Sigmoid colon (tissue), 7 donors: ENCODE measurements around the gene HPS4. TPM values are rescaled to one million over a fixed set of nuclear protein-coding genes. Genes with fewer than 3 reads are reported as not detected.
"Not testable (repeated sequence)": the region's sequence is repeated elsewhere in the genome, so short reads cannot be mapped to it uniquely, and the experiment has no call there.

Source experiments
- DNase-seq: peaks from one replicate; pipeline ENCODE4 v3.0.0-alpha.2; 2019
- H3K27ac ChIP-seq, 4 donors: fragments of 200-600 bp; sonication (generic); one replicate each; pipeline ENCODE4 v1.5.1; 2016 to 2019; ENCODE audit warnings: mild to moderate bottlenecking in 1 of 4
- H3K27me3 ChIP-seq, 3 donors: fragments of 200-600 bp; sonication (generic); one replicate each; pipeline ENCODE4 v1.5.1; 2019; ENCODE audit warnings: mild to moderate bottlenecking in 1 of 3
- H3K36me3 ChIP-seq, 4 donors: fragments of 200-600 bp; sonication (generic); one replicate each; pipeline ENCODE4 v1.5.1; 2016 to 2019
- H3K4me1 ChIP-seq, 4 donors: fragments of 200-600 bp; sonication (generic); one replicate each; pipeline ENCODE4 v1.5.1; 2017 to 2019
- H3K4me3 ChIP-seq, 4 donors: fragments of 200-600 bp; sonication (generic); one replicate each; pipeline ENCODE4 v1.5.1; 2017 to 2019; ENCODE audit warnings: mild to moderate bottlenecking in 2 of 4, moderate library complexity in 1 of 4
- H3K9me3 ChIP-seq, 4 donors: fragments of 200-600 bp in 3 of 4; sonication (generic) in 3 of 4; one replicate each; pipeline versions ENCODE4 v1.5.1 to v1.6.1; 2013 to 2019
- EP300 ChIP-seq, 4 donors: sonication (generic); formaldehyde crosslinking; IDR thresholded peaks; one replicate each; pipeline ENCODE4 v1.6.1; 2017; ENCODE audit warnings: antibody characterized with exemption in 4 of 4
- POLR2A ChIP-seq, 2 donors: fragments of 450-650 bp; IDR thresholded peaks; one replicate each; pipeline ENCODE4 v1.6.1; 2016; ENCODE audit warnings: antibody characterized with exemption in 2 of 2, mild to moderate bottlenecking in 2 of 2, moderate library complexity in 2 of 2
- POLR2AphosphoS5 ChIP-seq, 4 donors: sonication (generic); formaldehyde crosslinking; IDR thresholded peaks; one replicate each; pipeline ENCODE4 v1.6.1; 2017; ENCODE audit warnings: antibody characterized with exemption in 4 of 4
- WGBS, 2 donors: extraction: QIAGEN DNeasy Blood & Tissue Kit; methylation state at CpG; one replicate each; pipeline ENCODE4 v1.1.7; 2013; 5-methylcytosine and 5-hydroxymethylcytosine counted together
- intact Hi-C: fragments of 100-400 bp; cut with DNase I; formaldehyde crosslinking; loops from one replicate; pipeline ENCODE4 v1.15.1; 2023
- polyA plus RNA-seq, 3 donors: library from polyadenylated mRNA; stranded (reverse); fragments of 200-250 nt; gene quantifications; one replicate each; pipeline ENCODE4 v1.2.3, GENCODE V29; 2013
- total RNA-seq, 4 donors: library from RNA; depleted of rRNA; stranded (reverse); fragments of >200 nt; gene quantifications; one replicate each; pipeline ENCODE4 v1.1.0, GENCODE V29; 2016
- TF ChIP-seq, protein P1 (sequence below), 4 experiments: fragments of 450-650 bp in 3 of 4; fragments of 200-600 bp in 1 of 4; IDR thresholded peaks; one replicate each; pipeline ENCODE4 v1.5.1; 2016 to 2019; ENCODE audit warnings: antibody characterized with exemption in 4 of 4, mild to moderate bottlenecking in 3 of 4, moderate library complexity in 2 of 4
- donor health status: healthy with polysubstance abuse.
- donor health status: Bipolar disorder and iron deficiency.
- donor health status: healthy.

Gene HPS4
- total and polyA plus RNA-seq, 7 donors: 4.8 to 48.7 (median 19.0) TPM

DNA sequence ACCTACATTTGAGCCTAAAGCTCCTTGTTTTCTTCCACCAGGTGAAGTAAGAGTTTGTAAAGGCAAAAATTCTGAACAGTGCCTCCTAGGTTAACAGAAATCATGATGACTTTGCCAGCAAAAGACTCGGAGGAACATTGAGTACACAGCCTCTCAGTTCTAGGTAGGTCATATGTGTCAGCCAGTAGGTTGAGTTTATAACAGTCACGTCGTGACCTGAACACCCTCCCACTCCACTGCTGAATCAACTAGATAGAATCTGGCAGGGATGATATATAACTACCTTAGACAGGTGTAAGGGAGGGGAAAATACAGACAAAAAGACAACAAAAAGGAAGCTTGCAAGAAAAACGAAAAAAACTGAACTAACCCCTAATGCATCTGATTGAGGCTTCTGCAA, 67.3 kb downstream of the HPS4 start:
- no peak overlapping the region for H3K4me3 ChIP-seq
- WGBS, 2 donors: 26 to 70% methylated on average over 4 of the region's 4 CpGs
- no peak for TF ChIP-seq POLR2A (IDR thresholded peaks at IDR 0.05)
- no peak for TF ChIP-seq EP300 (IDR thresholded peaks at IDR 0.05)
- TF ChIP-seq, protein P1, sequence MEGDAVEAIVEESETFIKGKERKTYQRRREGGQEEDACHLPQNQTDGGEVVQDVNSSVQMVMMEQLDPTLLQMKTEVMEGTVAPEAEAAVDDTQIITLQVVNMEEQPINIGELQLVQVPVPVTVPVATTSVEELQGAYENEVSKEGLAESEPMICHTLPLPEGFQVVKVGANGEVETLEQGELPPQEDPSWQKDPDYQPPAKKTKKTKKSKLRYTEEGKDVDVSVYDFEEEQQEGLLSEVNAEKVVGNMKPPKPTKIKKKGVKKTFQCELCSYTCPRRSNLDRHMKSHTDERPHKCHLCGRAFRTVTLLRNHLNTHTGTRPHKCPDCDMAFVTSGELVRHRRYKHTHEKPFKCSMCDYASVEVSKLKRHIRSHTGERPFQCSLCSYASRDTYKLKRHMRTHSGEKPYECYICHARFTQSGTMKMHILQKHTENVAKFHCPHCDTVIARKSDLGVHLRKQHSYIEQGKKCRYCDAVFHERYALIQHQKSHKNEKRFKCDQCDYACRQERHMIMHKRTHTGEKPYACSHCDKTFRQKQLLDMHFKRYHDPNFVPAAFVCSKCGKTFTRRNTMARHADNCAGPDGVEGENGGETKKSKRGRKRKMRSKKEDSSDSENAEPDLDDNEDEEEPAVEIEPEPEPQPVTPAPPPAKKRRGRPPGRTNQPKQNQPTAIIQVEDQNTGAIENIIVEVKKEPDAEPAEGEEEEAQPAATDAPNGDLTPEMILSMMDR (IDR thresholded peaks at IDR 0.05): no peak
- no peak for TF ChIP-seq POLR2AphosphoS5 (IDR thresholded peaks at IDR 0.05)
- H3K27ac ChIP-seq: peak overlapping the region in 1 of 4 donors; percentile 69
- H3K36me3 ChIP-seq: no peaks in the 10 kb centered on the region
- no peaks in the 10 kb centered on the region for H3K9me3 ChIP-seq
- intact Hi-C loops: loop anchor here (5.0 kb wide), 1 partner anchor 46 kb away; no protein-coding TSS in a partner anchor
- DNase-seq: no peak
- peaks cover 0 to 43% (median 42%) of the 10 kb centered on the region in 4 donors for H3K4me1 ChIP-seq
- H3K27me3 ChIP-seq: peaks cover 0 to 2% (median 0%) of the 10 kb centered on the region in 3 donors

DNA sequence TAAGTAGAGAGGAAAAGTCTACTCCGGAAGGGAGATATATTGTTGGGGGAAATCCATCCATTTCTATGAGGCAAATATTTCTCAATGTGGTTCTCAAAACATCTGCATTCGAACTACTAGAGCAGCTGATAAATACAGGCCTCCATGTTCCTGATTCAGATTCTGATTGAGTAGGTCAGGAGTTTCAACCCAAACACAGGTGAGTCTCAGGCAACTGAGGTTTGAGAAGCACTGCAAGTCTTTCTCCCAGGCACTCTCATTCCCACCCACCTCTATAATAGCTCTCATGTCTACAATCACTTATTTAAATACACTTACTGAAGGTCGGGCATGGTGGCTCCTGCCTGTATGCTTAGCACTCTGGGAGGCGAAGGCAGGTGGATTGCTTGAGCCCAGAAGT, 69.2 kb downstream of the HPS4 start:
- 80 to 87% methylated on average over 4 of the region's 4 CpGs for WGBS, 2 donors
- intact Hi-C loops: no loop called here
- Histone ChIP-seq H3K27me3 (peaks cover 0 to 2% (median 0%) of the 10 kb centered on the region in 3 donors), H3K9me3 (no peaks in the 10 kb centered on the region), H3K4me3 (no peak overlapping the region), H3K27ac (no peak overlapping the region), H3K4me1 (peaks cover 0 to 36% (median 36%) of the 10 kb centered on the region in 4 donors), H3K36me3 (no peaks in the 10 kb centered on the region)
- TF ChIP-seq POLR2AphosphoS5 (IDR thresholded peaks at IDR 0.05) (no peak), EP300 (IDR thresholded peaks at IDR 0.05) (no peak), POLR2A (IDR thresholded peaks at IDR 0.05) (no peak)
- TF ChIP-seq, protein P1 (IDR thresholded peaks at IDR 0.05): no peak
- DNase-seq: no peak

DNA sequence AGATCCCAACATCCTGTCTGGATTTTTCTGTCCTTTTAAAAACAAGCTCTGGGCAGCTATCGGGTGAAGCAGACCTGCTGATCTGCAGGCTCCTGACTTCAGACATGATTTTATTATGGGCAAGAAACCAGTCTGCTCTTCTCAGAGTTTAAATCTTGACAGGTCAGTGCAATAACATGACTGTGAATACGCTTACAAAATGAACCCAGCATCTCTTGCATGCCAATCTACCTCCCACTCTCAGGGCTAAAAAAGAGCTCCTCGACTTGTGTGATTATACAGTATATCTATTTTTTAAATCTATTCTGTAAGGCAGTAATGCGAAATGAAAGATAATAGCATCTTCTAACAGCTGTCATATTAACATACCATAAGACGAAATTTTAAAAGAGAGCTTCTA, 73.2 kb downstream of the HPS4 start:
- Histone ChIP-seq H3K36me3 (no peaks in the 10 kb centered on the region), H3K27ac (no peak overlapping the region), H3K9me3 (no peaks in the 10 kb centered on the region), H3K27me3 (peaks cover 0 to 2% (median 0%) of the 10 kb centered on the region in 3 donors), H3K4me1 (no peaks in the 10 kb centered on the region), H3K4me3 (no peak overlapping the region)
- intact Hi-C loops: no loop called here
- 72 to 77% methylated on average over 5 of the region's 5 CpGs for WGBS, 2 donors
- TF ChIP-seq, protein P1 (IDR thresholded peaks at IDR 0.05): no peak
- TF ChIP-seq POLR2AphosphoS5 (IDR thresholded peaks at IDR 0.05) (no peak), POLR2A (IDR thresholded peaks at IDR 0.05) (no peak), EP300 (IDR thresholded peaks at IDR 0.05) (no peak)
- no peak for DNase-seq

DNA sequence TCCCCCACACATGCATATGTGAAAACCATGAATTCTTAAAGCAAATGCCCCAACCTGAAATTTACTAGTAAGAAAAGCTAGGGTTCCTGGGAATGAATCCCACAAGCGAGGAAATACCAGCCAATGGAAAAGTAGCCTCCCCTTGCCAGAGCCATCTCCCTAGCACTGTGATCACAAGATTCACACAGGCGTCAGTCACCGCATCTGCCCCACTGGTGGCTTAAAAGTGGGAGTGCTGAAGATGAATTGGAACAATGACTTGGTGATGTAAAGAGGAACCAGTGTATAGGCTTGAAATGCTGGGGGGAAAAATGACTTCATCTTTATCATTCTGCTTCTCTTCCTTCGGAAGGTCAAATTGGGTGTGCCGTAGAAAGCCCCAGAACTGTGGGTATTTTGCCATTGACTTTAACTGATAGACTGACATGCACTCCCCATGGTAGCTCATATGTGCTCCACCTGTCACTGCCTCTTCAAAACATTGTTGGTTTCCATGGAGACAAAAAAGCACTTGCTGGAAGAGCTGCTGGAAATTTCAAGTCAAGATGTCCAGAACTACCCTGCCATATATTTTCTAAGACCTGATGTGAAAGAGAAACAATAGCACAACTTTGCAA, 73.8 kb downstream of the HPS4 start:
- H3K4me3 ChIP-seq: no peak overlapping the region
- H3K9me3 ChIP-seq: no peaks in the 10 kb centered on the region
- DNase-seq: no peak
- no peaks in the 10 kb centered on the region for H3K36me3 ChIP-seq
- 69 to 83% methylated on average over 5 of the region's 5 CpGs for WGBS, 2 donors
- intact Hi-C loops: no loop called here
- TF ChIP-seq, protein P1 (IDR thresholded peaks at IDR 0.05): no peak
- TF ChIP-seq POLR2AphosphoS5 (IDR thresholded peaks at IDR 0.05): no peak
- no peak for TF ChIP-seq POLR2A (IDR thresholded peaks at IDR 0.05)
- TF ChIP-seq EP300 (IDR thresholded peaks at IDR 0.05): no peak
- peaks cover 0 to 2% (median 0%) of the 10 kb centered on the region in 3 donors for H3K27me3 ChIP-seq
- no peaks in the 10 kb centered on the region for H3K4me1 ChIP-seq
- no peak overlapping the region for H3K27ac ChIP-seq

DNA sequence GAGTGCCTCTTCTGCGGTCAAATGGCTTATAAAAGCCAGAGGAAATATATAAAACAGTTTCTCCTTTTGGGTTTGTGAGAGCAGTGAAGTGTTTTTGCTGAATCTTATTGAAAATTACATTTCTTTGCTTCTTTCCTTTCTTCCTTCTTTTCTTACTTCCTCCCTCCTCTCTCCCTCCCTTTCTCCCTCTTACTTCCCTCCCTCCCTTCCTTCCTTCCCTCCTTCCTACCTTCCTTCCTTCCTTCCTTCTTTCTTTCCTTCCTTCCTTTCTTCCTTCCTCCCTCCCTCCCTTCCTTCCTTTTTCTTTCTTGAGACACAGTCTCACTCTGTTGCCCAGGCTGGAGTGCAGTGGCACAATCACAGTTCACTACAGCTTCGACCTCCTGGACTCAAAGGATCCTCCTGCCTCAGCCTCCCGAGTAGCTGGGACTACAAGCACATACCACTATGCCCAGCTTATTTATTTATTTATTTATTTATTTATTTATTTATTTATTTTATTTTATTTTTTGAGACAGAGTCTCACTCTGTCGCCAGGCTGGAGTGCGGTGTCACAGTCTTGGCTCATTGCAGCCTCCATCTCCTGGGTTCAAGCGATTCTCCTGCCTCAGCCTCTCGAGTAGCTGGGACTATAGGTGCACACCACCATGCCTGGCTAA, 74.9 kb downstream of the HPS4 start:
- H3K4me3 ChIP-seq, H3K27ac ChIP-seq, H3K36me3 ChIP-seq, intact Hi-C loops, H3K4me1 ChIP-seq, H3K27me3 ChIP-seq, H3K9me3 ChIP-seq, DNase-seq: not testable (repeated sequence)
- 84 to 90% methylated on average over 7 of the region's 7 CpGs for WGBS, 2 donors
